Testis (tissue), 2 donors: ENCODE measurements around the gene ADK.

Experiments used
- CTCF ChIP-seq, 3 experiments: fragments of 450-650 bp in 2 of 3; fragments of 200-600 bp in 1 of 3; sonication (generic) in 1 of 3; IDR thresholded peaks; one replicate each; pipeline ENCODE4 v1.5.1; 2016 to 2019; ENCODE audit warnings: antibody characterized with exemption in 3 of 3, mild to moderate bottlenecking in 2 of 3, moderate library complexity in 1 of 3
- POLR2A ChIP-seq: fragments of 450-650 bp; IDR thresholded peaks from one replicate; pipeline ENCODE4 v1.6.1; 2017; ENCODE audit warnings: antibody characterized with exemption, mild to moderate bottlenecking, moderate library complexity

- TF ChIP-seq POLR2A (no peak), CTCF (IDR thresholded peaks at IDR 0.05) (no peak)
Observed at GRCh38 chr10:74208997-74209396, 58.0 kb downstream of the ADK start.
